Lower leg skin (tissue), 3 donors: ENCODE data around the gene MCM9.

ENCODE experiments used
- POLR2A ChIP-seq, 2 donors: fragments of 450-650 bp; IDR thresholded peaks; one replicate each; pipeline ENCODE4 v1.6.1; 2016 to 2017; ENCODE audit warnings: antibody characterized with exemption in 2 of 2, mild to moderate bottlenecking in 1 of 2, moderate library complexity in 1 of 2
- TF ChIP-seq, protein P1 (sequence below), 3 donors: fragments of 450-650 bp; IDR thresholded peaks; one replicate each; pipeline ENCODE4 v1.5.1; 2016; ENCODE audit warnings: antibody characterized with exemption in 3 of 3, mild to moderate bottlenecking in 3 of 3, moderate library complexity in 2 of 3

DNA sequence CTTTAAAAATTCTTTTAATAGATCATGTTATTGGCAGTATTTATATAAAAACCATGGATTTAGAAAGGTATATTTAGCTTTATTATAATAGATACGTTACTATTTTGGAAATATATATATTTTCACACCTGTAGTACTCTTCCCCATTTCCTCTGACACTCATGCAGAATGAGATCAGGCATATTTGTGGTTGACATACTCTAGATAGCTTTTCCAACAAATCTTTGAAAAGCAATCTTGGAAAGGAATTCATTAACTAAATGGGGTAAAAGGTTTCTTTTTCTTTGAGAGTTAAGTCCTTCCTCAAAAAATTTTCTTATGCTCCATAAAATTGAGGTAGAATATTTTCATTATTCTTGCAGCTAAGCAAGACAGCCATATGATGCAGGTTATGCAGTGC lies 26.5 kb downstream of the MCM9 start:
- TF ChIP-seq, protein P1, sequence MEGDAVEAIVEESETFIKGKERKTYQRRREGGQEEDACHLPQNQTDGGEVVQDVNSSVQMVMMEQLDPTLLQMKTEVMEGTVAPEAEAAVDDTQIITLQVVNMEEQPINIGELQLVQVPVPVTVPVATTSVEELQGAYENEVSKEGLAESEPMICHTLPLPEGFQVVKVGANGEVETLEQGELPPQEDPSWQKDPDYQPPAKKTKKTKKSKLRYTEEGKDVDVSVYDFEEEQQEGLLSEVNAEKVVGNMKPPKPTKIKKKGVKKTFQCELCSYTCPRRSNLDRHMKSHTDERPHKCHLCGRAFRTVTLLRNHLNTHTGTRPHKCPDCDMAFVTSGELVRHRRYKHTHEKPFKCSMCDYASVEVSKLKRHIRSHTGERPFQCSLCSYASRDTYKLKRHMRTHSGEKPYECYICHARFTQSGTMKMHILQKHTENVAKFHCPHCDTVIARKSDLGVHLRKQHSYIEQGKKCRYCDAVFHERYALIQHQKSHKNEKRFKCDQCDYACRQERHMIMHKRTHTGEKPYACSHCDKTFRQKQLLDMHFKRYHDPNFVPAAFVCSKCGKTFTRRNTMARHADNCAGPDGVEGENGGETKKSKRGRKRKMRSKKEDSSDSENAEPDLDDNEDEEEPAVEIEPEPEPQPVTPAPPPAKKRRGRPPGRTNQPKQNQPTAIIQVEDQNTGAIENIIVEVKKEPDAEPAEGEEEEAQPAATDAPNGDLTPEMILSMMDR (IDR thresholded peaks at IDR 0.05): no peak
- no peak for TF ChIP-seq POLR2A (IDR thresholded peaks at IDR 0.05)
